C4-2B (cell line): ENCODE data around the gene MESD.

Experiments
- CTCF ChIP-seq: fragments of 450-650 bp; conservative IDR thresholded peaks from 2 replicates; pipeline ENCODE4 v1.5.1; 2017; ENCODE audit warnings: mild to moderate bottlenecking
- ZFX ChIP-seq: fragments of 450-650 bp; IDR thresholded peaks from 2 replicates; pipeline ENCODE4 v1.6.1; 2017

DNA sequence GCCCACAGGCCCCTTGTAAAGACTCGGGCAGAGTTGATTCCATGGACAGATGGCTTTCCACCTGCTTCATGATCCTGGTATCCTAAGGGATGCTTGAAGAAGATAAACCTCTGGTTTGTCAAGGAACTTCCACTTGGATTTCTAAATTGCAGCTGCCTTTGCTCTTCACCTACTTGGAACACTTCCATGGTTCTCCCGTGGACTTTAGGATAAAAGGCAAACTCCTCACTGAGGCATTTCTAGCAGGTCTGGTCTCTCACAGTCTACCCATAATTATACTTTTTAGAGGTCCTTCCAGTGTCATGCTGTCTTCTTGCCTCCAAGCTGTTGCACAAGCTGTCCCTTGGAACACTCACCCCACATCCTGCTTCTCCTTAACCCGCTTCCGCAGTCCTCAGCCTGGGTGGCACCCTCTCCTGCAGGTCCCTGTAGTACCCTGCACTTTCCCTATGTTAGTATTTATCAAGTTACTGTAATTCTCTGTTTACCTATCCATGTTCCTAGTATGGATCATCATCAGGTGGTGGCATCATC, 23.8 kb upstream of the MESD start:
- no peak for TF ChIP-seq CTCF
- TF ChIP-seq ZFX, result no peak
